ENCODE results near the gene BLTP1. TPM values are rescaled to one million over a fixed set of nuclear protein-coding genes. Genes with fewer than 3 reads are reported as not detected.

BLTP1 gene
- total RNA-seq, 1 donor from 2014 or later, result 41.6 TPM

GRCh38 chr4:122178961-122179360, 26.8 kb downstream of the BLTP1 start:
- H3K36me3 Mint-ChIP-seq (ENCODE audit: unreplicated experiment), result peaks cover 38% of the 10 kb centered on the region

GRCh38 chr4:122195718-122196117, 43.6 kb downstream of the BLTP1 start:
- no peak for DNase-seq (ENCODE audit: extremely low spot score, unreplicated experiment)
- Mint-ChIP-seq H3K4me3 (ENCODE audit: unreplicated experiment) (no peak overlapping the region), H3K4me1 (ENCODE audit: unreplicated experiment) (no peaks in the 10 kb centered on the region), H3K9me3 (ENCODE audit: unreplicated experiment) (no peaks in the 10 kb centered on the region), H3K36me3 (ENCODE audit: unreplicated experiment) (peaks cover 31% of the 10 kb centered on the region), H3K27ac (ENCODE audit: unreplicated experiment) (no peak overlapping the region), H3K27me3 (ENCODE audit: unreplicated experiment) (no peaks in the 10 kb centered on the region)
- no peak for TF ChIP-seq CTCF (IDR thresholded peaks at IDR 0.05)

More at GRCh38 chr4:122178961-122179360, 26.8 kb downstream of the BLTP1 start:
- peaks cover 2% of the 10 kb centered on the region for H3K4me1 Mint-ChIP-seq (ENCODE audit: unreplicated experiment)
- no peaks in the 10 kb centered on the region for H3K9me3 Mint-ChIP-seq (ENCODE audit: unreplicated experiment)
- no peak overlapping the region for H3K27ac Mint-ChIP-seq (ENCODE audit: unreplicated experiment)
- DNase-seq (ENCODE audit: extremely low spot score, unreplicated experiment), result no peak
- no peak overlapping the region for H3K4me3 Mint-ChIP-seq (ENCODE audit: unreplicated experiment)
- H3K27me3 Mint-ChIP-seq (ENCODE audit: unreplicated experiment), result no peaks in the 10 kb centered on the region
- TF ChIP-seq CTCF (IDR thresholded peaks at IDR 0.05), result no peak

Other genes starting within 250 kb of the BLTP1 start
- 0.24 and 0.67 TPM in 2 replicates for gene TRPC3, start 200.3 kb upstream of the BLTP1 start, total RNA-seq
- not detected in 2 replicates for gene ADAD1, start 226.7 kb downstream of the BLTP1 start, total RNA-seq